Peyer's patch (tissue), 4 donors: Measurements from ENCODE around the gene INPP4A.

ENCODE experiments used
- CTCF ChIP-seq, 6 experiments: fragments of 450-650 bp in 4 of 6; fragments of 200-600 bp in 2 of 6; sonication (generic) in 1 of 6; IDR thresholded peaks; one replicate each; pipeline ENCODE4 v1.5.1; 2017 to 2019; ENCODE audit warnings: antibody characterized with exemption in 6 of 6, mild to moderate bottlenecking in 3 of 6, moderate library complexity in 1 of 6
- POLR2A ChIP-seq, 2 donors: fragments of 450-650 bp; IDR thresholded peaks; one replicate each; pipeline ENCODE4 v1.5.1; 2017; ENCODE audit warnings: antibody characterized with exemption in 2 of 2, mild to moderate bottlenecking in 2 of 2, moderate library complexity in 2 of 2

DNA sequence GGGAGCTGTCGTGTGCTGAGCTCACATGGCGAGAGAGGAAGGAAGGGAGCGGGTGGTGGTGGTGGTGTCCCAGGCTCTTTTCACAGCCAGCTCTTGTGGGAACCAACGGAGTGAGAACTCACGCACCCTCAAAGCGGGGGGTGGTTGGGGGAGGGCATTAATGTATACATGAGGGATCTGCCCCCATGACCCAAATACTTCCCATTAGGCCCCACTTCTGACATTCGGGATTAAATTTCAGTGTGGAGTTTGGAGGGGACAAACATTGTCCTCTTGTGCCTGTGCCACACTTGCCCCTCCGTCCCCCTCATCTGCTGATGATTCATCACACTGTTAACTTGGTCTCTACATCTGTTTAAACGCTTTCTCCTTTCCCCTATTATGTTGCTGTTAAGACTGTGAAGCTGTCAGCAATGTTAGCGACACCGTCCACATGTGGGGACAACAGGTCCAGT is 22.5 kb downstream of the INPP4A start:
- no peak for TF ChIP-seq CTCF (IDR thresholded peaks at IDR 0.05)
- no peak for TF ChIP-seq POLR2A (IDR thresholded peaks at IDR 0.05)
